GM19438 (cell line): ENCODE measurements around the gene ASIC2.

ENCODE experiments used
- ATAC-seq: cut with Tn5 transposase; IDR thresholded peaks from one replicate; pipeline ENCODE4 v1.9.1; 2021; ENCODE audit warnings: low read depth; ENCODE audit not compliant: unreplicated experiment

ASIC2 gene

DNA sequence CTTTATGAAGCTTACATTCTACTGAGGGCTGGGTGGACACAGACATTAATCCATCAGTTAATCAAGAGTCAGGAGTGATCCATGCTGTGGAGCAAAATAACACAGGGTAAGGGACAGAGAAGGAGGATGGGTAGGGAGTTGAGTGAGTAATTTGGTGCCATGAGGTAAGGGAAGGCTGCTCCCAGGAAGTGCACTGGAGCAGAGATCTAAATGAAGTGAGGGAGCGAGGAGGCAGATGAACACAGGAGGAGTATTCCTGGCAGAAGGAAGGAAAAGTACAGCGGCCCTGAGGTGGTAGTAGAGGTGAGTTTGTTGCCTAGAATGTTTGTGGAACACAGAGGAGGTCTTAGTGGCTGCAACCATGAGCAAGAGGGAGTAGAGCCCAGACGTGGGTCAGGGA, 34.8 kb downstream of the ASIC2 start:
- no peak for ATAC-seq

GRCh38 chr17:33245183-33245582, 47.9 kb downstream of the ASIC2 start:
- ATAC-seq, result no peak

- no peak for ATAC-seq
Observed at GRCh38 chr17:33243732-33244131, 49.4 kb downstream of the ASIC2 start.

GRCh38 chr17:33242375-33243124, 50.5 kb downstream of the ASIC2 start:
- ATAC-seq, result no peak

DNA sequence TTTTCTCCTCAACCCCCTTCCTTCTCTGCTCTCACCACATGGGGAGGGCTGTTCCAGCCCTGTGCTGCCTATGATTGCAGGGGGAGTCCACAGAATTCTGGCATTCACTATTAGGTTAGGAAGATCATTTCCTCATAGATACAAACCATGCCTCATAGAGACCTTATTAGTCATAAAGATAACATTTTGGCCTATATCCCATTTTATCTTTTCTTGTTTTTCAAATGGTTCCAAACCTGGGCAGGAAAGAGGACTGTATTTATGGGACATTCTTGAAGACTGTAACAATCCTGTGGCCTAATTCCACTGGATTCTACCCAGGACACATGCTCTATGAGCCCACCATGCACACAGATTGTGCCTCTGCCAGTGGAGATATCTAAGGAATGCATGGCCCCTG, 51.7 kb downstream of the ASIC2 start:
- no peak for ATAC-seq

- ATAC-seq, result no peak
Observed at GRCh38 chr17:33240362-33240761, 52.7 kb downstream of the ASIC2 start.

DNA sequence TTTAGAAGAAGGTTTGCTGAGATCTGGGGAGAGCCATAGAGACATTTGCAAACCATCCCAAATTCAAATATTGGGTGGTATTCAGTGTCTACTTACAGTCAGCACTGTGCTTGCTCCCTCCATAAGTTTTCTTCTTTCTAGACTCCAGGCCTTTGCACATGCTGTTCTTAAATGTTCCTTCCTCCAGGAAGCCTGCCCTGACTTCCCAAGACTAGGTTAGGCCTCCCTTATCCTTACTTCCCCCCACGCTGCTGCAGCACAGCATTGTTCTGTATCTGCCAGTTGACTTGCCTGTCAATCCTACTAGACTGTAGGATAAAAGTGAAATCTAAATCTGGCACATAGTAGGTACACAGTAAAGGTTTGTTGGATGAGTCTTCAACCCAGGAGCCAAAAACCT, 53.4 kb downstream of the ASIC2 start:
- no peak for ATAC-seq

DNA sequence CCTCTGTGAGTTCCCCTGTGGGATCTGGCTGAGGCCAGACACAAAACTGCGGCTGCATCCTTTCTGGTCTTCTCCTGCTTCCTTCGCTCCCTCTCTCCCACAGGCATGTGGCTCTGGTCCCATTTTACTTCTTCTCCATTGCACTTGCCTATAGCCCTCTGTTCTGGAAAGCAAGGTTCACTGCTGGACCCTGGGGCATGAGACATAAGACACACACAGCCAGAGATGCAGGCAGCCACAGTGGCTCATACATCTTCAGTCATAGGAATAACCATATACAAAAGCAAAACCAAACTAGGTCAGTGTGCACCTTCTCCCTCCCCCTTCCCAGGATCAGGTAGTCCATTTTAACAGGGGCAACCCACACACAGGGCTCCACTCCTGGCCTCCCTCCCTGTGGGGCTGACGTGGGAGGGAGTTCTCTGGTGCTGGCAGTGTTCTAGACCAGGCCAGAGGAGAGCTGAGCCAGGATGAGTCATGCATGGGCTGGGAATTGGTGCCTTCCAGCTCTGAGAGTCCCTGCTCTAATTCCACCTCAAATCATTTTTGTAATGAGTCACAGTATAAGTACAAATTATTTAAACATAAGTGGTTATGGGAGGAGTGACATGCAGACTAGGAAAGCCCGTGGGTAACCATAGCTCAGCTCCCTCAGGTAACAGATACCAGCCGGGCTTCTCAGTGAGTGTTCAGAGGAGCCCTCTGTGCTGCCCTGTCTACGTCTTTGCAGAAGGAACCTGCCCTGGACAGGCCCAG, 58.0 kb downstream of the ASIC2 start:
- ATAC-seq, result no peak

- no peak for ATAC-seq
Observed at GRCh38 chr17:33234233-33234632, 58.9 kb downstream of the ASIC2 start.

DNA sequence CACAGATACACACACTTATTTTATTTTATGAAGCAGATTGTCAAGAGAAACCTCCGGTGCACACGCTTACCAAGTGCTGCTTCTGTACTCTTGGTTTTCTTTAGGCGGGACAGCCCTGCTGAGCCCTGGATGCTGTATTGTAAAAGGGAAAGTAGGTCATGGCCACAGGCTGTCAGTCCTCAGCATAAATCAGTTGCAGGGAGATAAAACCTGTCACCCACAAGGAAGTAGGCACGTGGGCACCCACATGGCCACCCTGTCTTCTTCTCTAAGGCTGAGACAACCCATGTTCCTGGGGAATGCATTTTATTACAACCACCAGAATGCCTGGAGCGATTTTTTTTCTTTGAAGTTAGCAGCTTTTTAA, 59.3 kb downstream of the ASIC2 start:
- ATAC-seq, result no peak

DNA sequence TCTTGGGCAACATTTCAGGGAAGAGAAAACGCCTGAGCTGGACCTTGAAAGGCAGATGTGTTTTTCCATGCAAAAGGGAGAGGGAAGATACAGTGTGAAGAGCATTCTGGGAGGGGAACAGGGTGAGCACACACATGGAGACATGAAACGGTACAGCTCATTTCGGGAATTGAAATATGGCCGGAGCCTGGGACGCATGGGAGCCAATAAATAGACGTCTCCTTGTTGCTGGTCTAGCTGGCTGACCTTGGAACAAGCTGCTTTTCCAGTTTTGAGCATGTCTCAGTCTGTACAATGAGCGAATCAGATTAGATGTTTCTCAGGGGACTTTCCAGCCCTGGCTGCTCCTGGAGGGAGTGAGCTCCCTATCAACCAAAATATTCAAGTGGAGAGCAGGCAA, 63.6 kb downstream of the ASIC2 start:
- no peak for ATAC-seq

GRCh38 chr17:33229028-33229427, 64.1 kb downstream of the ASIC2 start:
- no peak for ATAC-seq

GRCh38 chr17:33228548-33228947, 64.5 kb downstream of the ASIC2 start:
- no peak for ATAC-seq

DNA sequence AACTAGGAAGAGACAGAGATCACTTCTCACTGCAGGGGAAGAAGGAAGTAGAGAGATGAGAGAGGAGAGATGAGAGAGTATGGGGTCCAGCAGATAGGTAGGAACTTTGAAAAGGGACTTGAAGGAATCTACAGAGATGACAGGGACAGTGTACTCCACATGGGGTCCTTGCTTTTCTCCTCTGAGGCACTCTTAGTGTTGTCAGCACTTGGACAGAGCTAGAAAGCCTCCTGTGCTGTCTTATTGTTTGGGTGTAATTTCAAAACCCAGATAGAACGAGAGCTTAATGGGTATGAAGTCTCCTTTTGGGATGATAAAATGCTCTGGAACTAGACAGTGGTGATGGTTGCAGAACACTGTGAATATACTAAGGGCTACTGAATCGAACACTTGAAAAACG, 65.2 kb downstream of the ASIC2 start:
- no peak for ATAC-seq

DNA sequence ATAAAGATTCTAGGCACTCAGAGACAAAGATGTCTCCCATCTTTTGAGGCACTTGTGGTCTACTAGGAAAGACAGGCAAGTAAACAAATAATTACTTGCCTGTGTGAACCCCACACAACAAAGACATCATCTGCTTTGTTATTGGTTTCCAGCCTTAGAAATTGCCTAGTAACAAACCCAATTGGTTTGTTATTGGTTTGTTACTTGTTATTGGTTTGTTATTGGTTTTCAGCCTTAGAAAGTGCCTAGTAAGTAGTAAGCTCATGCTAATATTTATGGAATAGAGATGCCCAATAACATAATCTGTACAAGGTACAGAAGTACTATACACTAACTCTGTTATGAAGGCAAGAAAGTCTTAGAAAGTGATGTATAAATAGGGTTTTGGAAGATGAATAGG, 67.1 kb downstream of the ASIC2 start:
- ATAC-seq, result no peak

DNA sequence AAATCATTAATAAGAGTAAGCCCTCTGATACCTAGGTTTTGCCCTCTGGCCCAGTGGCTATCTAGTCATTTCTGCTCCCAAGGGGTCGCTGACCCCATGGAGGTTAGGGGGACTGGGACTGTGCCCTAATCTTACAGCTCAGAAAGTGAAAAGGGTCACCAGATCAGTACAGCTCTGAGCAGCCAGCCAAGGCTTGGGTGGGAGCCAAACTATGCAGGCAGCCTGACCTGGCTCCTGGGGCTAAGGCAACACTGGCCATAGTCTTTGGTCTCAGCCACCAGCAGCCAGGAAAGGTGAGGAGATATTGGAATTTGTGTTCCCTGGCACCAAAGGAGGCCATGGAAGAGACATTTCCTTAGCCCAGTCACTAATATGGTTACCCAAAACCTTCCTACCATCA, 67.6 kb downstream of the ASIC2 start:
- ATAC-seq, result no peak

DNA sequence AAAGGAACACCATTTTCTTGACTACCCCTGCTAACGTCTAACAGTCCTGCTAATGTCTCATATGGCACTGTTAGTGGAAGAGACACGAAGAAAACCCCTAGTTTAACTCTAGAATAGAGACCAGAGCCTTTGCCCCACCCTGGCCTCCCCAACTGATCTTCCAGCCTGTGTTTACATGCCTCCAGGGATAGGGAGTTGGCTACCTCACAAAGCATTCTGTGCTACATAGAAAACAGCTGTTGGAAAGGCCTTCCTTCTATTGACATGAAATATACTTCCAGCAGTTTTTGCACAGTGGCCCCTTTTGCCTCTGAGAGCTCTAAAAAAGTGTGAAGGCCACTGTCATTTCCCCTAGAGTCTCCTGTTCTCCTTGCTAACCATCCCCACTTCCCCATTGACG, 73.1 kb downstream of the ASIC2 start:
- ATAC-seq, result no peak

DNA sequence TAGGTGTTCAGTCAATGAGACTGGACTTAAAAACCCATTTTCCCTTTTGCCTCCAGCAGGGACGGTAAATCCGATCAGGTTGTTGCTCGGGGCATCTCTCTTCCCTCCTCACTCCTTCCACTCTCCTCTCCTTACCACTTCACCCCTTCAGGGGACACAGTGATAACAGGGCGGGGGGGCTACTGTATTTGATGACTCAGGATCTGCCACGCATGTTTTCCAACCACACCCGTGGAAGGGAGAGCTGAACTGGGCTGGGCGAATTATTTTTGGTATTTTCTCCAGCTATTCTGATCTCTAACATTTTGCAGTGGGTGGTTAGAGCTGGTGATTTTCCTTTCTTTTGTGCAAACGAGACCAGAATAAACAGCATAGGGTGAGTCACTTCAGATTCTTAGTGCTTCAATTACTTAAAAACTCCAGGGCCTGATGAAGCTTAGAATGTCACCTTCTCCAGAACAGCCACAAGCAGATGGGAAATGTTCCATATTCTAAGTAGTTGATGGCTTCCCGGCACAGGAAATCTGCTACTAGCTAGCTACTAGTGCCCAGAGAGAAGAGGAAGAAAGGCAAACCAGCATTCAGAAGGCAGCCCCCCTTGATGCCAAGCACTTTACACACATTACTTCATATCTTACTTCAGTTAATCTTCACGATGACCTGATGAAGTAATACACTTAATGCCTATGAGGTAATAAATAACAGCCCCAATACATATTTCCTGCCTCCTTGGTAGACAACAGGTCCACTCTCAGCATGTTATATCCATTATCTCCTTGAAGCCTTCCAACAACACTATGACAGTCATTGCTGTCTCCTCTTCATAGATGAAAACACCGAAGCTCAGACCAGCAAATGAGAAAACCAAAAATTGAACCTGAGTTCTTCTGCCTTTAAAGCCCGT, 74.1 kb downstream of the ASIC2 start:
- ATAC-seq, result no peak

- no peak for ATAC-seq
Observed at GRCh38 chr17:33217891-33218290, 75.2 kb downstream of the ASIC2 start.

GRCh38 chr17:33214996-33215395, 78.1 kb downstream of the ASIC2 start:
- no peak for ATAC-seq

DNA sequence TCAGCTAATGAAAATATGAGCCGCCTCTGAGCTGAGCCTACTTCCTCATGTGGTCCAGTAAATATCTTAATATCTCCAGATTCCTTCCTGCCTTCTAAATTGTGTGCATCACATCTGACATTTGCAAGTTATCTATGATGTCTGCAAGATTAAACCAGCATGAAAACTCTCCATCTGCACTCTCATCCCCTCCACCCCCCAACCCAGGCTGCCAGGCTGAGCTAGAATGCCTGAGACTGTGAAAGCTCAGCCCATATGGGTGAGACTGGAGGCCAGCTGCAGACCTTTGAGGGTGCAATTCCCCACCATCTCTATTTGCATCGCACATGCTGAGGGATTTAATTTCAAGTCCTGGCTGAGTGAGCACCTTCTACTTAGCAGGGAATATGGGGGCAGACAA, 82.8 kb downstream of the ASIC2 start:
- ATAC-seq, result no peak
